ENCODE results near the gene PDZD11.
"Not testable (repeated sequence)": the region's sequence is repeated elsewhere in the genome, so short reads cannot be mapped to it uniquely, and the experiment has no call there.

PDZD11 gene, protein sequence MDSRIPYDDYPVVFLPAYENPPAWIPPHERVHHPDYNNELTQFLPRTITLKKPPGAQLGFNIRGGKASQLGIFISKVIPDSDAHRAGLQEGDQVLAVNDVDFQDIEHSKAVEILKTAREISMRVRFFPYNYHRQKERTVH

GRCh38 chrX:70289793-70290770 is at the start of gene PDZD11, which contains the start of gene KIF4A:
Gene PDZD11 (minus strand): TSS chrX:70289927. CDS start chrX:70289341, 586 bp downstream.
Gene KIF4A (plus strand): TSS chrX:70290104. CDS start chrX:70290459, 355 bp downstream.
- DNase-seq = peak; percentile 69

- DNase-seq = no peak
These were observed 48.6 kb upstream of the PDZD11 start for GRCh38 chrX:70338290-70338689.

GRCh38 chrX:70336767-70337166 is 47.0 kb upstream of the PDZD11 start:
- DNase-seq = no peak

GRCh38 chrX:70332600-70332999 is 42.9 kb upstream of the PDZD11 start:
- no peak for DNase-seq

DNA sequence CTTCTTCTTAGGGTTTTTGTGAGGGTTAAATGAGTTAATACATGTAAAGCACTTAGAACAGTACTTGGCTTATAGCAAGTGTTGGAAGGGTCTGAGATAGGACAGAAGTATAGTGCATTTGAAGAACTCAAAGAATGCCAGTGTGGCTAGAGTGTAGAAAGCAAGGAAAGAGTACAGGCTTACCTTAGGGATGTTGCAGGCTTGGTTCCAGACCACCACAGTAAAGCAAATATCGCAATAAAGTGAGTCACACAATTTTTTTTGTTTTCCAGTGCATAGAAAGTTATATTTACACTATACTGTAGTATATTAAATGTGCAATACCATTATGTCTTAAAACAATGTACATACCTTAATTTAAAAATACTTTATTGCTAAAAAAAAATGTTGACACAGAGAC is 41.4 kb upstream of the PDZD11 start:
- DNase-seq = no peak

DNA sequence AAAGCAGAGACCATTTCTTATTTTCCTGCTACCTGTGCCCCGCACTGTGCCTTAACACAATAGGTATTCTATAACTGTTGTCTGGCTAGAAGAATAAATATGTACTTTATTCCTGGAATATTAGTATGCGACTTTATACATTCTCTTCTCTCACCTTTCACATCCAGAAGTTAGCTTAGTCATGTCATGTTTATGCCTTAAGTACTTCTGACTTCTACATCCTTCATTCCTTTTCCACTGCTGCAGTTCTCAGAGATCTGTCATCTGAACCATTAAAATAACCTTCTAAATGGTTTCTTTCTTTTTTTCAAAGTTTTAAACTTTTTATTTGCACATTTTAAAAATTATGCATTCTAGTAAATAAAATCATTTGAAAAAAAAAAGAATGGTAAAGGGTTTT is 34.6 kb upstream of the PDZD11 start:
- DNase-seq = no peak

DNA sequence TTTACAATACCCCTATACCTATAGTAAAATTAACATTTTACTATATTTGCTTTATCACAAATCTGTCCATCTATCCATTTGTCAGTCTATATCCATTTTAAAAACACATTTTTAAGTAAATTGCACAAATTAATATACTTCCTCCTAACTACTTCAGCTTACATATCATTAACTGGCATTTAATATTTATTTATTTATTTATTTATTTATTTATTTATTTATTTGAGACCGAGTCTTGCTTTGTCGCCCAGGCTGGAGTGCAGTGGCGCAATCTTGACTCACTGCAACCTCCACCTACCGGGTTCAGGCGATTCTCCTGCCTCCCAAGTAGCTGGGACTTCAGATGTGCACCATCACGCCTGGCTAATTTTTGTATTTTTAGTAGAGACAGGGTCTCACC is 33.9 kb upstream of the PDZD11 start:
- DNase-seq = not testable (repeated sequence)

GRCh38 chrX:70322784-70323183 is 33.1 kb upstream of the PDZD11 start:
- DNase-seq = no peak

DNA sequence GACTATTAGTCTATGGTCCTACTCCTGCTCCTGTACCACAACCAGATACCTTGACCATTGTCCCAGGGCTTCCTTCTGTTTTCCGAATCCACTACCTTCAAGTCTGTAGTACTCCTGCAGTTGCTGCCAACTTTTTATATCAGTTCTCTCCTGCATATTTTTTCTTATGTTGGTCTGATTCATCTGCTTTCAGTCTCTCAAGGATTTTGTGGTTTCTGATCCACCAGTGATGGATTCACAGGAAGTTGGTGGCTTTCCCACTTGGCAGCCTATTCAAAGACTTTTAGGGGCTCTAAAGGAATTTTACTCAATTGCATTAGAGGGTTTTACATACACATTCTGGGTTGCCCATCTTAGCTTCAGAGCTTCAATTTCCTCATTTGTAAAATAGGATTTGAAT is 23.8 kb upstream of the PDZD11 start:
- DNase-seq = no peak

GRCh38 chrX:70301716-70302115 is 12.0 kb upstream of the PDZD11 start:
- DNase-seq = no peak

DNA sequence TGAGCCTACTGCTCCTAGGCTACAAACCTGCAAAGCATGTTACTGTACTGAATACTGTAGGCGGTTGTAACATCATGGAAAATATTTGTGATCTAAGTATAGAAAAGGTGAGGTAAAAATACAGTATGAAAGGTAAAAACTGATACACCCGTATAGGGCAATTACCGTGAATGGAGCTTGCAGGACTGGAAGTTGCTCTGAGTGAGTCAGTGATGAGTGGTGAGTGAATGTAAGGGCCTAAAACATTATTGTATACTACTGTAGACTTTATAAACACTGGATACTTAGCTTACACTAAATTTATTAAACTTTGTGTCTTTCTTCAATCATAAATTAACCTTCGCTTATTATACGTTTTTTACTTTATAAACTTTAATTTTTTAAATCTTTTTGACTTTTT is 3.9 kb upstream of the PDZD11 start:
- no peak for DNase-seq

- no peak for DNase-seq
These were observed 3.1 kb upstream of the PDZD11 start for GRCh38 chrX:70292788-70293187.

DNA sequence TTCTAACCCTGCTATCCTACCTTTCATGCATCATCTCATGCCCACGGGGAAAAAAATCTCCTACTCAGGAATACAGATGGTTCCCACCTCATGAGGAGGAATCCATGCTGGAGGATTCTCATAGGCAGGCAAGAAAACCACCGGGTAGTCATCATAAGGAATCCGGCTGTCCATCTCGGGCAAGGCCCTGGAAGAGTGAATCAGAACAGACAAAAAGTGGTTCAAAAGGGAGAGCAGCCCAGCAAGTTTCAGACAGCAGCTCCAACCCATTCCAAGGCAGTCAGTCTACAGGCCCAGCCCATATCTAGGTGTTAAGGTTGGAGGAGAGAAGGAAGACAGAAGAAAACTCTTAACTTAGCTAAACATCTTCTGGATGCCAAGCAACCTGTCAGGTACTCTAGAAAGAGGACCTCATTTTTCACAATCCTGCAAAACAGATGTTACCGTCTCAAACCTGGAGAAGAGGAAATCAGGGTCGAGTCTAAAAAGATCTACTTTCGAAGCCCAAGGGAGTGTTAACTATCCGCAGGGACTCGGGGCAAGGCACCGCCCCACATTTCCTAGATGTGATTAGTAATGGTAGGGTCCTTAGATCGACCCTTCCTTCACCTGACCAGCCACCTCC is 447 bp downstream of the PDZD11 start:
- DNase-seq = no peak

DNA sequence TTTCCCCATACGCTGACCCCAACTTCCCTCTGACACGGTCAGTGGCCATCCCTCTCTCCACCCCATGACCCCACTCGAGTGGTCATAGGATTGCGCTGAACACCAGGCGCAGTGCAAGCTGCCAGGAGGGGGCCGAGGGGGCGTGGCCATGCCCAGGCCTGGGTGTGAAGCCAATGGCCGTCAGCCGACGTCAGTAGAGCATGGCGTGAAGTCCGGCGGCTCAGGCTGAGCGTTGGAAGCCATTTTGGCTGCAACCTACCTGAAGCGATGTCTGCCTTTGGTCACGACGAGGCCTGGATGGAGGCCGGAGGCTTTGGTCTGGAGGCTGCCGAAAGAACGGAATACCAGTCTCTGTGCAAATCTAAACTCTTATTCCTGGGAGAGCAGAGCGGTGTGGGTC is 7.8 kb downstream of the PDZD11 start, which contains the start of gene RAB41:
TSS of gene RAB41 (plus strand) at position 222 of the 400 bp plus-strand sequence. CDS start at position 268, 46 bp downstream.
- no peak for DNase-seq

- DNase-seq = no peak
These were observed 9.2 kb downstream of the PDZD11 start for GRCh38 chrX:70280573-70280972.

- no peak for DNase-seq
These were observed 10.6 kb downstream of the PDZD11 start for GRCh38 chrX:70279081-70279480.

DNA sequence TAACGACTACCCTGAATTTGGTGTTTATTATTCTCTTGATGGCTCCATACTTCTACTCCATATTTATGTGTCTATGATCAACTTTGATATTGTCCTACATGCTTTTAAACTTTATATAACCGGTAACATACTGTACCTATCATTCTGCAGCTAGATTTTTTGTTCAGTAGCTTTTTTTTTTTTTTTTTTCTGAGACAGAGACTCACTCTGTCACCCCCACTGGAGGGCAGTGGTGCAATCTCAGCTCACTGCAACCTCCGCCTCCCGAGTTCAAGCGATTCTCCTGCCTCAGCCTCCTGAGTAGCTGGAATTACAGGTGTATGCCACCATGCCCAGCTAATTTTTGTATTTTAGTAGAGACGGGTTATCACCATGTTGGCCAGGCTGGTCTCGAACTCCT is 15.7 kb downstream of the PDZD11 start:
- not testable (repeated sequence) for DNase-seq

DNA sequence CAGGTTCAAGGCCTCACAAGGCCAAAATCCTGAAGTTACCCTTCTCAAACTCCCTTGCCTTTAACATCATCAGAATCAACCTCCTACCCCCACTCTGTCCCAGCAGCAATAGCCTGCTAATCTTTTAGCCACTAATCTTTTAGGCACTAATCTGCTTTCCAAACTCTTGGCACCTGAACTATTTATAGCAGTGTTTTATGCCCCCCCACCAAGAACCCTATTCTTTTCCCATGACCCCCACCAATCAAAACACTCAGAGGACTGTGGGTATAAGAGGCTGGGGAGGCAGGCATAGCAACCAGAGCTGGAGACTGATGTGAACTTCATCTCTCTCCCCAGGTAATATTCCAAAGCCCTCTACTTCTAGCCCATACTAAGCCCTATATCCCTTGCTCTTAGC is 21.7 kb downstream of the PDZD11 start, which contains the start of gene ARR3:
TSS of gene ARR3 (plus strand) at position 301 of the 400 bp plus-strand sequence. CDS start 1,052 bp downstream, outside the sequence.
- DNase-seq = no peak

GRCh38 chrX:70264784-70265183 is 24.9 kb downstream of the PDZD11 start:
- no peak for DNase-seq

- no peak for DNase-seq
These were observed 26.7 kb downstream of the PDZD11 start for GRCh38 chrX:70262952-70263567.

GRCh38 chrX:70260104-70260503 is 29.6 kb downstream of the PDZD11 start, which contains the start of gene P2RY4:
Gene P2RY4 (minus strand): TSS chrX:70260204. CDS start chrX:70259624, 580 bp downstream.
- no peak for DNase-seq

DNA sequence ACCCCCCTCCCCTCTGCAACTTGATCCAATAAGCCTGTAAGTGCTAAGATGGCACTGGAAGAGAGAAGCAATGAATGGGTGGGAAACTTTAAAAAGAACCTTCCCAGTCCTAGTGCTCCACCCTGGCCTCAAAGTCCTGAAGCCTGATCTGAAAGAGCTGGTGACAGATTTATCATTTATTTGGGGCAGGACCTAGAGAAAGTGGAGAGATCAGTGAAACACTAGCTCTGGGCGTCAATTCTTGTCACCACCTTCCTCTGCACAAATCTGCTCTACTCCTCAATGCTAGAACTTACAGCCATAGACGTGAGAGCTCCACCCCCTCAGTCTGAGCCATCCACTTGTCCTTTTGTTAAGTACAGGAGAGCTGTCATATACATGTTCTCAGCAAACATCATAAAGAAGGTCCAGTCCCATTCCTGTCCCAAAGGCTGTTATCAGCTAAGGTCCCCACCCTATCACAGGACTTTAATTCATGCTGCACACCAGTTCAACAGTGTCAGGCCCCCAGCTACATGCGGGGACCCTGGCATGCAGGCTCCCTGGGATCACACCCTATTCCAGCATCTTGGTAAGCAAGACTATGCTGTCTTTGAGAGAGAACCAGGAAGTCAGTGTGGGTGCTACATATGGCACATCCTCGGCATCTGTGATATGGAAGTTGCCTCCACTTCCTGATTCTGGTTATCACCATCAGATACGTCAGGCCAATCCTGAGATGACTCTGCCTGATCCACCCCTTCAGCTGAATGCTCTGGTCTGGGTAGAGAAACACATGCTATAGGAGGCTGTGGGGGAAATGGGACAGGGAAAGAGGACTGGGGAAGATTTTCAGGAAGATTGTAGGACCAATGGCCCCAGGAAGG is 32.1 kb downstream of the PDZD11 start:
- DNase-seq = no peak

Data from NCI-H1694 (cell line).